Mesenchymal stem cell (in vitro differentiated cells and primary cell): ENCODE data around the gene ADD1.

Experiments
- DNase-seq: peaks from one replicate; pipeline ENCODE4 v3.0.0-alpha.2; 2013
- H2AFZ ChIP-seq: one replicate; pipeline ENCODE4 v1.6.1; 2013; ENCODE audit warnings: low read depth, mild to moderate bottlenecking, control low read depth, inconsistent platforms, low read length, moderate library complexity
- H2AK5ac ChIP-seq: 2 replicates; pipeline ENCODE4 v1.6.1; 2013; ENCODE audit warnings: low read length, moderate library complexity, mild to moderate bottlenecking, inconsistent platforms; ENCODE audit not compliant: severe bottlenecking
- H2BK120ac ChIP-seq: one replicate; pipeline ENCODE4 v1.6.1; 2013; ENCODE audit warnings: low read depth, mild to moderate bottlenecking, inconsistent platforms, low read length, moderate library complexity
- H2BK12ac ChIP-seq, 2 experiments: one replicate each; pipeline ENCODE4 v1.6.1; 2013; ENCODE audit warnings: inconsistent platforms in 2 of 2, low read length in 2 of 2, mild to moderate bottlenecking in 2 of 2, moderate library complexity in 2 of 2, control low read depth in 1 of 2
- H2BK15ac ChIP-seq: one replicate; pipeline ENCODE4 v1.6.1; 2013; ENCODE audit warnings: mild to moderate bottlenecking, low read depth, inconsistent platforms; ENCODE audit not compliant: poor library complexity, severe bottlenecking
- H2BK5ac ChIP-seq: 2 replicates; pipeline ENCODE4 v1.6.1; 2013; ENCODE audit warnings: low read depth, mild to moderate bottlenecking, low read length, control low read depth, inconsistent platforms; ENCODE audit not compliant: poor library complexity, severe bottlenecking
- H3K14ac ChIP-seq, 2 experiments: one replicate each; pipeline ENCODE4 v1.6.1; 2013; ENCODE audit warnings: inconsistent platforms in 2 of 2, low read length in 2 of 2, control low read depth in 1 of 2, mild to moderate bottlenecking in 1 of 2, moderate library complexity in 1 of 2
- H3K18ac ChIP-seq, 2 experiments: one replicate each; pipeline ENCODE4 v1.6.1; 2013; ENCODE audit warnings: inconsistent platforms in 2 of 2, low read length in 2 of 2, control low read depth in 1 of 2, low read depth in 1 of 2, mild to moderate bottlenecking in 1 of 2
- H3K23ac ChIP-seq, 2 experiments: one replicate each; pipeline ENCODE4 v1.6.1; 2013; ENCODE audit warnings: inconsistent platforms in 2 of 2, low read length in 2 of 2, mild to moderate bottlenecking in 2 of 2, moderate library complexity in 2 of 2, control low read depth in 1 of 2
- H3K27ac ChIP-seq: 2 replicates; pipeline ENCODE4 v1.5.1; 2013; ENCODE audit warnings: mild to moderate bottlenecking, moderate library complexity, low read length, control low read depth, inconsistent platforms; ENCODE audit not compliant: poor library complexity, severe bottlenecking
- H3K27me3 ChIP-seq, 2 experiments: 2 replicates each; pipeline versions ENCODE4 v1.6.1 to v1.7.0; 2013; ENCODE audit warnings: low read length in 2 of 2, mild to moderate bottlenecking in 2 of 2, moderate library complexity in 2 of 2, control low read depth in 1 of 2, inconsistent platforms in 1 of 2; ENCODE audit not compliant: control insufficient read depth in 1 of 2, insufficient read depth in 1 of 2
- H3K36me3 ChIP-seq, 2 experiments: 2 replicates each; pipeline versions ENCODE4 v1.6.1 to v1.7.0; 2013; ENCODE audit warnings: low read length in 2 of 2, control low read depth in 1 of 2, inconsistent platforms in 1 of 2, low read depth in 1 of 2, mild to moderate bottlenecking in 1 of 2; ENCODE audit not compliant: insufficient read depth in 2 of 2, control insufficient read depth in 1 of 2
- H3K4ac ChIP-seq, 2 experiments: one replicate each; pipeline ENCODE4 v1.6.1; 2013; ENCODE audit warnings: inconsistent platforms in 2 of 2, low read length in 2 of 2, mild to moderate bottlenecking in 2 of 2, moderate library complexity in 2 of 2, control low read depth in 1 of 2, low read depth in 1 of 2
- H3K4me1 ChIP-seq: 2 replicates; pipeline ENCODE4 v1.6.1; 2013; ENCODE audit warnings: low read depth, low read length, control low read depth; ENCODE audit not compliant: control insufficient read depth, insufficient read depth
- H3K4me2 ChIP-seq: 2 replicates; pipeline ENCODE4 v1.6.1; 2013; ENCODE audit warnings: low read length, mild to moderate bottlenecking, inconsistent platforms; ENCODE audit not compliant: poor library complexity, severe bottlenecking
- H3K4me3 ChIP-seq, 2 experiments: 2 replicates each; pipeline versions ENCODE4 v1.5.1 to v1.7.0; 2013; ENCODE audit warnings: low read length in 2 of 2, mild to moderate bottlenecking in 2 of 2, control low read depth in 1 of 2, low read depth in 1 of 2; ENCODE audit not compliant: insufficient read depth in 1 of 2
- H3K79me1 ChIP-seq: replicated peaks from 2 replicates; pipeline ENCODE4 v1.6.1; 2013; ENCODE audit warnings: mild to moderate bottlenecking, control low read depth, low read length, inconsistent platforms; ENCODE audit not compliant: poor library complexity, severe bottlenecking
- H3K9ac ChIP-seq: 2 replicates; pipeline ENCODE4 v1.7.0; 2013; ENCODE audit warnings: mild to moderate bottlenecking, low read length, moderate library complexity
- H3K9me3 ChIP-seq: 2 replicates; pipeline ENCODE4 v1.7.0; 2013; ENCODE audit warnings: mild to moderate bottlenecking, low read length; ENCODE audit not compliant: control insufficient read depth
- H4K8ac ChIP-seq: one replicate; pipeline ENCODE4 v1.6.1; 2013; ENCODE audit warnings: inconsistent platforms, mild to moderate bottlenecking, low read length, moderate library complexity
- H4K91ac ChIP-seq: one replicate; pipeline ENCODE4 v1.6.1; 2013; ENCODE audit warnings: mild to moderate bottlenecking, low read length, inconsistent platforms
- WGBS: methylation state at CpG from one replicate; pipeline ENCODE4 v1.1.7; 2013; ENCODE audit warnings: mixed read lengths; 5-methylcytosine and 5-hydroxymethylcytosine counted together

The ADD1 gene

GRCh38 chr4:2832981-2833670 lies 10.5 kb upstream of the ADD1 start:
- peaks cover 71 to 95% of the 10 kb centered on the region in 2 experiments for H3K36me3 ChIP-seq
- no peak overlapping the region for H3K4me3 ChIP-seq
- no peak for DNase-seq
- 96% methylated on average over 15 of the region's 19 CpGs for WGBS
- no peak overlapping the region for H4K91ac ChIP-seq
- H3K4ac ChIP-seq: no peak overlapping the region
- H3K4me2 ChIP-seq: no peak overlapping the region
- peak overlapping the region; percentile 35 for H3K27ac ChIP-seq
- H3K79me1 ChIP-seq: peaks cover 18% of the 10 kb centered on the region
- H3K9me3 ChIP-seq: no peaks in the 10 kb centered on the region
- no peak overlapping the region for H2AFZ ChIP-seq
- no peak overlapping the region for H3K23ac ChIP-seq
- H2BK12ac ChIP-seq: no peak overlapping the region
- no peak overlapping the region for H3K9ac ChIP-seq
- peaks cover 89% of the 10 kb centered on the region for H3K4me1 ChIP-seq
- no peak overlapping the region for H4K8ac ChIP-seq
- H2BK5ac ChIP-seq: no peak overlapping the region
- H3K14ac ChIP-seq: no peak overlapping the region
- H2BK15ac ChIP-seq: no peak overlapping the region
- peak overlapping the region; percentile 20 for H2AK5ac ChIP-seq
- H2BK120ac ChIP-seq: no peak overlapping the region
- H3K27me3 ChIP-seq: no peaks in the 10 kb centered on the region
- H3K18ac ChIP-seq: no peak overlapping the region

GRCh38 chr4:2833671-2834000 lies 10.0 kb upstream of the ADD1 start:
- H2AK5ac ChIP-seq: peak overlapping the region; percentile 21
- WGBS: 93% methylated on average over 6 of the region's 7 CpGs
- H3K27me3 ChIP-seq: no peaks in the 10 kb centered on the region

GRCh38 chr4:2834001-2834921 lies 9.4 kb upstream of the ADD1 start:
- WGBS: 90% methylated on average over 13 of the region's 13 CpGs

More at GRCh38 chr4:2833671-2834000, 10.0 kb upstream of the ADD1 start:
- no peak overlapping the region for H3K4me3 ChIP-seq
- H4K91ac ChIP-seq: peak overlapping the region; percentile 9
- no peaks in the 10 kb centered on the region for H3K9me3 ChIP-seq
- H3K36me3 ChIP-seq: peaks cover 66 to 90% of the 10 kb centered on the region in 2 experiments
- no peak overlapping the region for H2AFZ ChIP-seq
- H3K23ac ChIP-seq: no peak overlapping the region
- H3K18ac ChIP-seq: no peak overlapping the region
- H3K4me1 ChIP-seq: peaks cover 84% of the 10 kb centered on the region
- no peak overlapping the region for H3K4ac ChIP-seq
- H2BK15ac ChIP-seq: no peak overlapping the region
- H3K27ac ChIP-seq: no peak overlapping the region
- no peak overlapping the region for H2BK5ac ChIP-seq
- DNase-seq: no peak
- no peak overlapping the region for H2BK120ac ChIP-seq
- no peak overlapping the region for H3K4me2 ChIP-seq
- no peak overlapping the region for H3K9ac ChIP-seq
- no peak overlapping the region for H3K14ac ChIP-seq
- peaks cover 19% of the 10 kb centered on the region for H3K79me1 ChIP-seq
- no peak overlapping the region for H4K8ac ChIP-seq
- H2BK12ac ChIP-seq: no peak overlapping the region

GRCh38 chr4:2835978-2836377 lies 7.7 kb upstream of the ADD1 start:
- Histone ChIP-seq H2AFZ (no peak overlapping the region), H2BK15ac (no peak overlapping the region), H4K91ac (no peak overlapping the region), H4K8ac (no peak overlapping the region), H3K4me2 (no peak overlapping the region), H3K14ac (no peak overlapping the region), H3K9ac (no peak overlapping the region), H2AK5ac (peak overlapping the region; percentile 11), H3K79me1 (peaks cover 17% of the 10 kb centered on the region), H3K4me1 (peaks cover 63% of the 10 kb centered on the region), H2BK12ac (no peak overlapping the region), H3K4ac (no peak overlapping the region), H3K9me3 (no peaks in the 10 kb centered on the region), H2BK120ac (no peak overlapping the region), H3K23ac (no peak overlapping the region), H3K36me3 (peaks cover 53 to 69% of the 10 kb centered on the region in 2 experiments), H3K18ac (no peak overlapping the region), H3K27ac (peak overlapping the region; percentile 75), H3K4me3 (no peak overlapping the region), H2BK5ac (no peak overlapping the region), H3K27me3 (no peaks in the 10 kb centered on the region)
- 96% methylated on average over 8 of the region's 8 CpGs for WGBS
- DNase-seq: no peak

More at GRCh38 chr4:2834001-2834921, 9.4 kb upstream of the ADD1 start:
- Histone ChIP-seq H3K27ac (peak overlapping the region; percentile 75), H2BK120ac (no peak overlapping the region), H2BK15ac (no peak overlapping the region), H3K9me3 (no peaks in the 10 kb centered on the region), H3K79me1 (peaks cover 21% of the 10 kb centered on the region), H3K9ac (no peak overlapping the region), H2BK12ac (no peak overlapping the region), H3K4me3 (no peak overlapping the region), H4K91ac (no peak overlapping the region), H3K18ac (no peak overlapping the region), H3K23ac (no peak overlapping the region), H2BK5ac (peak overlapping the region; percentile 10), H2AFZ (no peak overlapping the region), H3K27me3 (no peaks in the 10 kb centered on the region), H3K4me1 (peaks cover 78% of the 10 kb centered on the region), H3K4me2 (no peak overlapping the region), H3K36me3 (peaks cover 62 to 83% of the 10 kb centered on the region in 2 experiments), H3K14ac (no peak overlapping the region), H3K4ac (no peak overlapping the region), H2AK5ac (peak overlapping the region; percentile 63), H4K8ac (no peak overlapping the region)
- no peak for DNase-seq
